K562 (cell line): ENCODE measurements around the gene MAD2L1BP. TPM values are rescaled to one million over a fixed set of nuclear protein-coding genes. Genes with fewer than 3 reads are reported as not detected.

Experiments used
- ARID3B ChIP-seq: fragments of 250-450 bp; sonication (Bioruptor Pico); IDR thresholded peaks from 2 replicates; pipeline ENCODE4 v1.4.0; 2020; ENCODE audit warnings: borderline replicate concordance
- CSDE1 ChIP-seq, 2 experiments: fragments of 450-650 bp; IDR thresholded peaks; 2 replicates each; pipeline ENCODE4 v1.6.1; 2016; ENCODE audit warnings: mild to moderate bottlenecking in 1 of 2
- CXXC5 ChIP-seq: fragments of 250-450 bp; sonication (Bioruptor Pico); IDR thresholded peaks from 2 replicates; pipeline ENCODE4 v1.8.0; 2022; ENCODE audit warnings: inconsistent platforms, mild to moderate bottlenecking, moderate library complexity
- E2F6 ChIP-seq, 2 experiments: IDR thresholded peaks; 2 replicates each; pipeline ENCODE4 v1.6.1; 2011; ENCODE audit warnings: borderline replicate concordance in 1 of 2, control low read depth in 1 of 2, low read depth in 1 of 2, low read length in 1 of 2, mild to moderate bottlenecking in 1 of 2, mixed read lengths in 1 of 2, moderate library complexity in 1 of 2; ENCODE audit not compliant: insufficient read depth in 1 of 2, insufficient read length in 1 of 2, poor library complexity in 1 of 2, severe bottlenecking in 1 of 2; ENCODE audit errors: extremely low read depth in 1 of 2
- MAFF ChIP-seq: IDR thresholded peaks from 2 replicates; pipeline ENCODE4 v1.6.1; 2012; ENCODE audit warnings: low read length, improper control_type of control experiment
- MXD1 ChIP-seq: fragments of 250-450 bp; sonication (Bioruptor Pico); IDR thresholded peaks from 2 replicates; pipeline ENCODE4 v1.8.0; 2021; ENCODE audit warnings: borderline replicate concordance, mild to moderate bottlenecking, moderate library complexity; ENCODE audit not compliant: poor library complexity, severe bottlenecking
- NCOA6 ChIP-seq: fragments of 450-650 bp; IDR thresholded peaks from 2 replicates; pipeline ENCODE4 v1.6.1; 2017; ENCODE audit warnings: mild to moderate bottlenecking
- RBM34 ChIP-seq: fragments of 200-400 bp; formaldehyde crosslinking; IDR thresholded peaks from 2 replicates; pipeline ENCODE4 v1.6.1; 2018; ENCODE audit warnings: low read length, borderline replicate concordance; ENCODE audit not compliant: insufficient read depth
- RNF2 ChIP-seq: sonication (generic); IDR thresholded peaks from 2 replicates; pipeline ENCODE4 v1.6.1; 2016
- SRSF9 ChIP-seq: fragments of 200-400 bp; formaldehyde crosslinking; IDR thresholded peaks from 2 replicates; pipeline ENCODE4 v1.6.1; 2017; ENCODE audit warnings: low read depth, low read length, borderline replicate concordance
- ZNF143 ChIP-seq: sonication (generic); formaldehyde crosslinking; IDR thresholded peaks from 2 replicates; pipeline ENCODE4 v1.9.0; 2022; ENCODE audit warnings: mild to moderate bottlenecking, missing genetic modification reagents
- ZNF398 ChIP-seq: fragments of 250-450 bp; sonication (Bioruptor Pico); IDR thresholded peaks from 2 replicates; pipeline ENCODE4 v1.8.0; 2021; ENCODE audit warnings: moderate library complexity, mild to moderate bottlenecking, inconsistent platforms
- ZNF449 ChIP-seq: fragments of 250-450 bp; sonication (Bioruptor Pico); IDR thresholded peaks from 2 replicates; pipeline ENCODE4 v1.8.0; 2022; ENCODE audit warnings: moderate library complexity, mild to moderate bottlenecking, inconsistent platforms
- polyA plus RNA-seq, 8 experiments: library from polyadenylated mRNA; depleted of rRNA in 4 of 8; stranded (reverse) in 5 of 8; unstranded in 3 of 8; fragments of >200 nt; fragmentation: Nextera tagmentation in 2 of 8; fragmentation: Illumina TruSeq in 1 of 8; extraction: Ambion mirVana in 2 of 8; extraction: Trizol in 1 of 8; gene quantifications; 2 replicates each; pipeline versions ENCODE4 v1.2.1 to v1.2.3, GENCODE V29; 2011 to 2014; ENCODE audit warnings: inconsistent platforms in 1 of 8, missing spikeins in 1 of 8
- total RNA-seq, 7 experiments: library from RNA; depleted of rRNA in 6 of 7; stranded (reverse); fragments of >200 nt in 6 of 7; fragmentation: Illumina TruSeq in 2 of 7; extraction: Trizol in 2 of 7; gene quantifications; 2 replicates each; pipeline versions ENCODE4 v1.2.1 to v1.2.3, GENCODE V29; 2011 to 2021; ENCODE audit warnings: low replicate concordance in 1 of 7
- TF ChIP-seq, protein P1 (sequence below): fragments of 450-650 bp; formaldehyde crosslinking; IDR thresholded peaks from 2 replicates; pipeline ENCODE4 v1.4.0; 2020; ENCODE audit warnings: mild to moderate bottlenecking, moderate library complexity
- TF ChIP-seq, protein P2 (sequence below): sonication (generic); formaldehyde crosslinking; IDR thresholded peaks from 2 replicates; pipeline ENCODE4 v1.8.1; 2022; ENCODE audit warnings: missing genetic modification reagents

The MAD2L1BP gene
- total and polyA plus RNA-seq, 9 of the 15 experiments (the other 6 are each of a cell fraction or from before 2014, with no cell fraction given), result 69.7 to 321 (median 111) TPM

- TF ChIP-seq E2F6 (IDR thresholded peaks at IDR 0.05; ENCODE audit: borderline replicate concordance in 1 of 2, extremely low read depth in 1 of 2, insufficient read depth in 1 of 2, insufficient read length in 1 of 2, low read depth in 1 of 2, low read length in 1 of 2, poor library complexity in 1 of 2, severe bottlenecking in 1 of 2) (no peak), ZNF143 (CRISPR knock-in tag) (peak; percentile 57; the same call in 1 of the 2 replicates), MAFF (peak; percentile 48; the same call in 1 of the 2 replicates), NCOA6 (no peak), SRSF9 (no peak), CSDE1 (IDR thresholded peaks at IDR 0.05) (no peak), ARID3B (CRISPR knock-in tag) (no peak), RNF2 (peak; percentile 94), ZNF449 (peak; percentile 73; the same call in 1 of the 2 replicates), MXD1 (CRISPR knock-in tag) (no peak), RBM34 (no peak), ZNF398 (CRISPR knock-in tag) (0 out of 2 replicates have a peak, but pooled peaks have one; percentile 4), CXXC5 (CRISPR knock-in tag) (peak; percentile 69)
- TF ChIP-seq, protein P1, sequence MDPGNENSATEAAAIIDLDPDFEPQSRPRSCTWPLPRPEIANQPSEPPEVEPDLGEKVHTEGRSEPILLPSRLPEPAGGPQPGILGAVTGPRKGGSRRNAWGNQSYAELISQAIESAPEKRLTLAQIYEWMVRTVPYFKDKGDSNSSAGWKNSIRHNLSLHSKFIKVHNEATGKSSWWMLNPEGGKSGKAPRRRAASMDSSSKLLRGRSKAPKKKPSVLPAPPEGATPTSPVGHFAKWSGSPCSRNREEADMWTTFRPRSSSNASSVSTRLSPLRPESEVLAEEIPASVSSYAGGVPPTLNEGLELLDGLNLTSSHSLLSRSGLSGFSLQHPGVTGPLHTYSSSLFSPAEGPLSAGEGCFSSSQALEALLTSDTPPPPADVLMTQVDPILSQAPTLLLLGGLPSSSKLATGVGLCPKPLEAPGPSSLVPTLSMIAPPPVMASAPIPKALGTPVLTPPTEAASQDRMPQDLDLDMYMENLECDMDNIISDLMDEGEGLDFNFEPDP (CRISPR knock-in tag), result 0 out of 2 replicates have a peak, but pooled peaks have one; percentile 84
- TF ChIP-seq, protein P2, sequence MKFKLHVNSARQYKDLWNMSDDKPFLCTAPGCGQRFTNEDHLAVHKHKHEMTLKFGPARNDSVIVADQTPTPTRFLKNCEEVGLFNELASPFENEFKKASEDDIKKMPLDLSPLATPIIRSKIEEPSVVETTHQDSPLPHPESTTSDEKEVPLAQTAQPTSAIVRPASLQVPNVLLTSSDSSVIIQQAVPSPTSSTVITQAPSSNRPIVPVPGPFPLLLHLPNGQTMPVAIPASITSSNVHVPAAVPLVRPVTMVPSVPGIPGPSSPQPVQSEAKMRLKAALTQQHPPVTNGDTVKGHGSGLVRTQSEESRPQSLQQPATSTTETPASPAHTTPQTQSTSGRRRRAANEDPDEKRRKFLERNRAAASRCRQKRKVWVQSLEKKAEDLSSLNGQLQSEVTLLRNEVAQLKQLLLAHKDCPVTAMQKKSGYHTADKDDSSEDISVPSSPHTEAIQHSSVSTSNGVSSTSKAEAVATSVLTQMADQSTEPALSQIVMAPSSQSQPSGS (CRISPR knock-in tag), result no peak
Observed at GRCh38 chr6:43627008-43627825, 8.4 kb upstream of the MAD2L1BP start (continued).
